Measurements from ENCODE around the gene CAV3. TPM values are rescaled to one million over a fixed set of nuclear protein-coding genes. Genes with fewer than 3 reads are reported as not detected.

CAV3 gene
- total RNA-seq, 1 experiment from 2014 or later, result not detected

- CTCF ChIA-PET, result no interaction called here
Measured at GRCh38 chr3:8760091-8760490, 26.5 kb downstream of the CAV3 start.

DNA sequence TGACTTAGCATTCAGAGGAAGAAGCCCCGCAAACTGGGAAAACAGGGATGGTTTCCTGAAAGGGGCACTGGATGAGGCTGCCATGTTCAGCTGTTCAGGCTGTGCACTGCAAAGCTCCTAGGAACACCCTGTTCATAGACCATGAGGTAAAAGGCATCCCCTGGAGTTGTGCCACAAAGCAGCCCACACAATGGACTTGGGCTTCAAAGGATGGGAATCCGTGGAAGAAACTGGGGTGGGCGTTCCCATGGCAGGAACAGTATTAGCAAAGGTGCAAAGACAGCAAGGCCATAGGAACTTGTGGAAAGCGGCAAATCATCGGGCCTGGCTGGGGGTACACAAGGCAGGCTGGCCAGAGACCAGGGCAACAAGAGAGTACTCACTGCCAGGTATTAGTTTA, 26.9 kb downstream of the CAV3 start:
- no peaks in the 10 kb centered on the region for H3K27me3 Mint-ChIP-seq (ENCODE audit: insufficient read depth, unreplicated experiment)
- no peaks in the 10 kb centered on the region for H3K36me3 ChIP-seq (ENCODE audit: control insufficient read depth, insufficient read depth, low read length)
- peaks cover 6% of the 10 kb centered on the region for H3K36me3 Mint-ChIP-seq (ENCODE audit: insufficient read depth, unreplicated experiment)
- H3K9me3 ChIP-seq, result no peaks in the 10 kb centered on the region
- CTCF ChIA-PET, result no interaction called here
- H3K4me1 Mint-ChIP-seq (ENCODE audit: low read depth, unreplicated experiment), result no peaks in the 10 kb centered on the region
- no peak overlapping the region for H3K4me3 Mint-ChIP-seq (ENCODE audit: unreplicated experiment)
- no peak overlapping the region for H3K27ac Mint-ChIP-seq (ENCODE audit: unreplicated experiment)
- no peaks in the 10 kb centered on the region for H3K4me1 ChIP-seq
- H3K4me3 ChIP-seq (ENCODE audit: low read depth, low read length), result no peak overlapping the region
- intact Hi-C loops (cut with micrococcal nuclease; ENCODE audit: unreplicated experiment), result loop anchor here (10.0 kb wide), 1 partner anchor 316 kb away; no protein-coding TSS in a partner anchor
- DNase-seq, result no peak
- no peaks in the 10 kb centered on the region for H3K9me3 Mint-ChIP-seq (ENCODE audit: unreplicated experiment)
- H3K27me3 ChIP-seq (replicated peaks; ENCODE audit: control insufficient read depth, insufficient read depth, low read length), result no peaks in the 10 kb centered on the region
- no TSS peak for BruUV-seq (replicated peaks)
- no peak for TF ChIP-seq CTCF (IDR thresholded peaks at IDR 0.05; ENCODE audit: insufficient read depth in 1 of 2, low read depth in 1 of 2, low read length in 1 of 2, severe bottlenecking in 1 of 2, unreplicated experiment in 1 of 2)
- POLR2A ChIA-PET, result no interaction called here

More at GRCh38 chr3:8760091-8760490, 26.5 kb downstream of the CAV3 start:
- Histone ChIP-seq H3K27me3 (replicated peaks; ENCODE audit: control insufficient read depth, insufficient read depth, low read length) (no peaks in the 10 kb centered on the region), H3K9me3 (no peaks in the 10 kb centered on the region), H3K4me1 (no peaks in the 10 kb centered on the region), H3K36me3 (ENCODE audit: control insufficient read depth, insufficient read depth, low read length) (no peaks in the 10 kb centered on the region), H3K4me3 (ENCODE audit: low read depth, low read length) (no peak overlapping the region)
- H3K36me3 Mint-ChIP-seq (ENCODE audit: insufficient read depth, unreplicated experiment), result peaks cover 6% of the 10 kb centered on the region
- no TSS peak for BruUV-seq (replicated peaks)
- no peak for TF ChIP-seq CTCF (IDR thresholded peaks at IDR 0.05; ENCODE audit: insufficient read depth in 1 of 2, low read depth in 1 of 2, low read length in 1 of 2, severe bottlenecking in 1 of 2, unreplicated experiment in 1 of 2)
- H3K27me3 Mint-ChIP-seq (ENCODE audit: insufficient read depth, unreplicated experiment), result no peaks in the 10 kb centered on the region
- H3K4me3 Mint-ChIP-seq (ENCODE audit: unreplicated experiment), result no peak overlapping the region
- H3K4me1 Mint-ChIP-seq (ENCODE audit: low read depth, unreplicated experiment), result no peaks in the 10 kb centered on the region
- intact Hi-C loops (cut with micrococcal nuclease; ENCODE audit: unreplicated experiment), result loop anchor here (10.0 kb wide), 1 partner anchor 315 kb away; no protein-coding TSS in a partner anchor
- H3K9me3 Mint-ChIP-seq (ENCODE audit: unreplicated experiment), result no peaks in the 10 kb centered on the region
- POLR2A ChIA-PET, result no interaction called here
- no peak for DNase-seq
- no peak overlapping the region for H3K27ac Mint-ChIP-seq (ENCODE audit: unreplicated experiment)

DNA sequence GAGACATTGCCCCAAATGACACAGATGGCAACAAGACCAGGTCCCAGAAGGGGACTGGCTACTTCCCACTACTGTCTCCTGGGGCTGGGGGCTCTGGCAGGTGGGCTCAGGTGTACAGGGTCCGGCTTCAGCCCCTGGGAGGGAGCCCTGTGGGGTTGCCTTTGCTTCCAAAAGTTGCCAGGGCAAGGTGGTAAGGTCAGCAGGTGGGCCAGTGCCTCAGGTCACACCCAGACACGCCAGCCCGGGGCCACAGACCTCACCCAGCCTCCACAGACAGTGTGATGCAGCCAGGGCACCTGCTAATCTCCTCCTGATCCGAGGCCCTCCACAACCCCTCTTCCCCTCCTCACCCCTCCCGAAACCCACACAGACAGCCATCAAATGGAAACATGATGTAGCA, 28.3 kb downstream of the CAV3 start:
- H3K4me3 Mint-ChIP-seq (ENCODE audit: unreplicated experiment), result no peak overlapping the region
- H3K36me3 Mint-ChIP-seq (ENCODE audit: insufficient read depth, unreplicated experiment), result peaks cover 6% of the 10 kb centered on the region

More for the DNA sequence above, 28.3 kb downstream of the CAV3 start:
- Mint-ChIP-seq H3K27me3 (ENCODE audit: insufficient read depth, unreplicated experiment) (no peaks in the 10 kb centered on the region), H3K9me3 (ENCODE audit: unreplicated experiment) (no peaks in the 10 kb centered on the region), H3K4me1 (ENCODE audit: low read depth, unreplicated experiment) (no peaks in the 10 kb centered on the region), H3K27ac (ENCODE audit: unreplicated experiment) (no peak overlapping the region)
- TF ChIP-seq CTCF (IDR thresholded peaks at IDR 0.05; ENCODE audit: insufficient read depth in 1 of 2, low read depth in 1 of 2, low read length in 1 of 2, severe bottlenecking in 1 of 2, unreplicated experiment in 1 of 2), result no peak
- Histone ChIP-seq H3K4me3 (ENCODE audit: low read depth, low read length) (no peak overlapping the region), H3K4me1 (no peaks in the 10 kb centered on the region), H3K36me3 (ENCODE audit: control insufficient read depth, insufficient read depth, low read length) (no peaks in the 10 kb centered on the region), H3K9me3 (no peaks in the 10 kb centered on the region), H3K27me3 (replicated peaks; ENCODE audit: control insufficient read depth, insufficient read depth, low read length) (no peaks in the 10 kb centered on the region)
- BruUV-seq (replicated peaks), result no TSS peak
- intact Hi-C loops (cut with micrococcal nuclease; ENCODE audit: unreplicated experiment), result loop anchor here (10.0 kb wide), 1 partner anchor 317 kb away; no protein-coding TSS in a partner anchor
- ChIA-PET CTCF (interaction anchor here (0.6 kb wide), 1 partner anchor 48 kb away, joined by 3 read pairs; no protein-coding TSS in a partner anchor), POLR2A (no interaction called here)
- DNase-seq, result no peak

All from Caco-2 (cell line).